Measurements from ENCODE around the gene APOA1. TPM values are rescaled to one million over a fixed set of nuclear protein-coding genes. Genes with fewer than 3 reads are reported as not detected.
A peak's percentile ranks its signal among the peaks of the same experiment; 100 is the strongest.

The APOA1 gene
- total RNA-seq (not detected in 2 replicates), polyA plus RNA-seq (0.10 TPM in 1 of 2 replicates, not detected in the other), polyA minus RNA-seq (0.41 TPM in 1 of 2 replicates, not detected in the other), Bru-seq, nascent RNA (not detected), BruChase-seq, experiment 1, labeled RNA remaining after a 6-hour chase (percentile 31 among the genes with signal in this experiment), BruChase-seq, experiment 2, labeled RNA remaining after a 2-hour chase (not detected)
- 0.07 and 0.10 TPM in 2 replicates for polyA plus RNA-seq (2011; cell fraction: cytosol; rRNA removed)
- polyA plus RNA-seq (2011; cell fraction: nucleus; rRNA removed), result 0.24 and 0.27 TPM in 2 replicates
- 0.30 TPM in 1 of 2 replicates, not detected in the other for polyA plus RNA-seq (2012)
- polyA minus RNA-seq (2011; cell fraction: cytosol; rRNA and poly(A)+ RNA removed), result not detected
- polyA minus RNA-seq (2011; cell fraction: nucleus; rRNA and poly(A)+ RNA removed), result not detected in 2 replicates
- long read RNA-seq, partial matches to known transcripts, result 0 of 2 reads
- long read RNA-seq, other reads (novel, unspliced or antisense), result 2 of 2 reads

DNA sequence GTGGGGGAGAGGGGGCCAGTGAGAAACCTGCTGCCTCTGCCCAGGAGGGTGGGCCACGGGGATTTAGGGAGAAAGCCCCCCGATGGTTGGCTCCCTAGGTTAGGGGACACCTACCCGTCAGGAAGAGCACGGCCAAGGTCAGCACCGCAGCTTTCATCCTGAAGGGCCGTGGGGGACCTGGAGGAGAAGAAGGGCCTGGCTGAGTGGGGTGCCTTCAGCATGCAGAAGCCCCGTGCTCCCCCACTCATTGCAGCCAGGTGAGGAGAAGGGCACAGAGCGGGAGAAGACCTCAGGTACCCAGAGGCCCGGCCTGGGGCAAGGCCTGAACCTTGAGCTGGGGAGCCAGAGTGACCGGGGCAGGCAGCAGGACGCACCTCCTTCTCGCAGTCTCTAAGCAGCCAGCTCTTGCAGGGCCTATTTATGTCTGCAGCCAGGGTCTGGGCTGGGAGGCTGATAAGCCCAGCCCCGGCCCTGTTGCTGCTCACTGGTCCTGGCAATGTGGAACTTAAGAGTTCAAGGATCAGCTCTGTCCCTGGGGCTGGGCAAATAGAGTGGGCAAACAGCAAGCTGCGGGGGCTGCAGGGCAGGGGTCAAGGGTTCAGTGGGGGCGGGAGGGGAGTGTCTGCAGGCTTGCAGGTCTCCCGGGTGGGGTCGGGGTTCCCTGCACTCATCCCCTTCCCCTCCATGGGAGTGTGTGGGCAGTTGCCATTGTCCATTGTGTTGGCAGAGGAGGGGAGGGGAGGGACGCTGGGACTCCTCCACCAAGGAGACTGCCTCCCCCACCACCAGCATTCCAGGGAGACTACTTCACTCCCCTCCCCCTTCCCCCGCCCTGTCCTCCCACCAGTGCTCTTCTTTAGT, at the start of gene APOA1:
Gene APOA1 (minus strand): TSS at position 392 of the 861 bp plus-strand sequence. CDS start 235 bp downstream, at position 157.
- TF ChIP-seq JUN (IDR thresholded peaks at IDR 0.05; ENCODE audit: borderline replicate concordance, insufficient read depth, insufficient read length, low read depth), result no peak
- no peak for TF ChIP-seq EZH2 (IDR thresholded peaks at IDR 0.05; ENCODE audit: borderline replicate concordance, low read depth, low read length, severe bottlenecking)
- TF ChIP-seq FOS (IDR thresholded peaks at IDR 0.05; ENCODE audit: borderline replicate concordance, insufficient read depth, low read length), result no peak
- TF ChIP-seq MAX (IDR thresholded peaks at IDR 0.05; ENCODE audit: insufficient read depth, insufficient read length), result no peak
- TF ChIP-seq POLR2AphosphoS5 (IDR thresholded peaks at IDR 0.05; ENCODE audit: insufficient read depth, low read depth, low read length), result no peak
- no peak for TF ChIP-seq GATA2 (IDR thresholded peaks at IDR 0.05; ENCODE audit: insufficient read depth, insufficient read length, low read depth, low read length)
- no peak for TF ChIP-seq POLR2A (IDR thresholded peaks at IDR 0.05; ENCODE audit: low read depth, low read length)
- TF ChIP-seq CTCF (IDR thresholded peaks at IDR 0.05; ENCODE audit: extremely low read depth in 1 of 2, insufficient read depth in 1 of 2, low read depth in 1 of 2, low read length in 2 of 2), result no peak
- TF ChIP-seq MYC (IDR thresholded peaks at IDR 0.05; ENCODE audit: low read depth, low read length), result no peak
- Histone ChIP-seq H3K4me1 (ENCODE audit: control insufficient read depth, extremely low read depth, insufficient read depth, low read length) (peaks cover 6% of the 10 kb centered on the region), H3K9me3 (replicated peaks; ENCODE audit: control insufficient read depth, insufficient read depth, low read length) (no peaks in the 10 kb centered on the region), H3K9me1 (replicated peaks; ENCODE audit: control insufficient read depth, extremely low read depth, insufficient read depth, low read length) (no peaks in the 10 kb centered on the region), H3K36me3 (ENCODE audit: control insufficient read depth in 2 of 2, extremely low read depth in 1 of 2, insufficient read depth in 2 of 2, low read length in 2 of 2) (no peaks in the 10 kb centered on the region), H4K20me1 (replicated peaks; ENCODE audit: control insufficient read depth, extremely low read depth, insufficient read depth, low read length) (no peaks in the 10 kb centered on the region), H3K79me2 (ENCODE audit: control insufficient read depth, insufficient read depth, low read length) (no peaks in the 10 kb centered on the region), H2AFZ (ENCODE audit: low read depth, low read length) (no peak within 1 kb of the TSS), H3K9ac (replicated peaks; ENCODE audit: extremely low read depth, insufficient read depth, low read length) (no peak within 1 kb of the TSS), H3K27me3 (ENCODE audit: control insufficient read depth in 2 of 2, insufficient read depth in 2 of 2, low read length in 2 of 2) (no peaks in the 10 kb centered on the region), H3K4me2 (ENCODE audit: insufficient read depth, low read length) (no peak within 1 kb of the TSS), H3K27ac (ENCODE audit: insufficient read depth, low read depth, low read length) (no peak within 1 kb of the TSS), H3K4me3 (replicated peaks in 1 of 3; ENCODE audit: insufficient read depth in 1 of 3, low read depth in 1 of 3, low read length in 3 of 3) (no peak within 1 kb of the TSS)
- dilution Hi-C loops (cut with MboI; ENCODE audit: extremely low pct_ligation_motif_present, low sequenced_read_pairs), result no loop called here
- intact Hi-C loops (cut with micrococcal nuclease), result loop anchor here (5.0 kb wide), 1 partner anchor 105 kb away; no protein-coding TSS in a partner anchor
- BruUV-seq (replicated peaks), result no TSS peak
- DNase-seq (ENCODE audit: low read depth, low spot score) (no peak), FAIRE-seq (no peak)
- POLR2A ChIA-PET, result no interaction called here
- CTCF ChIA-PET, result interaction anchor here (0.6 to 5.0 kb wide), 8 partner anchors 13 to 272 kb away, joined by 3 to 272 read pairs (median 8); partner anchors contain the start of genes APOA4, APOA5 and ZPR1

Measured in endothelial cell of umbilical vein (primary cell).